H1 (cell line): Measurements from ENCODE around the gene C2CD5. TPM values are rescaled to one million over a fixed set of nuclear protein-coding genes. Genes with fewer than 3 reads are reported as not detected.

Source experiments
- CTCF ChIA-PET: fragments of 300-600 bp; sonication (Branson Sonifier 250); formaldehyde crosslinking; loops from one replicate; lab custom pipeline; 2021; ENCODE audit not compliant: partially characterized antibody; lab: Charles Lee
- POLR2A ChIA-PET: fragments of 300-600 bp; sonication (Branson Sonifier 250); formaldehyde crosslinking; loops from one replicate; lab custom pipeline; 2021; ENCODE audit warnings: inconsistent platforms; ENCODE audit not compliant: partially characterized antibody; lab: Charles Lee
- DNase-seq, 2 experiments: peaks; one replicate each; pipeline versions ENCODE4 v3.0.0 to v3.0.0-alpha.2; 2010 to 2022; ENCODE audit warnings: low spot score in 2 of 2, low read depth in 1 of 2, mixed read lengths in 1 of 2
- FAIRE-seq: peaks from 2 replicates; lab custom pipeline; 2011; peaks lifted over from hg19 to GRCh38; lab: Jason Lieb, UNC
- H2AFZ ChIP-seq: 2 replicates; pipeline ENCODE4 v1.8.1; 2012; ENCODE audit warnings: low read length, inconsistent platforms
- H2AK5ac ChIP-seq: 2 replicates; pipeline ENCODE4 v1.6.1; 2013; ENCODE audit warnings: low read depth, low read length
- H2BK120ac ChIP-seq: replicated peaks from 2 replicates; pipeline ENCODE3; 2013; ENCODE audit warnings: low read depth, low read length, inconsistent platforms
- H2BK12ac ChIP-seq: 2 replicates; pipeline ENCODE4 v1.6.1; 2013; ENCODE audit warnings: low read depth, low read length
- H2BK15ac ChIP-seq: 2 replicates; pipeline ENCODE4 v1.6.1; 2013; ENCODE audit warnings: low read length
- H2BK20ac ChIP-seq: 2 replicates; pipeline ENCODE4 v1.6.1; 2013; ENCODE audit warnings: low read length
- H2BK5ac ChIP-seq: 2 replicates; pipeline ENCODE4 v1.6.1; 2013; ENCODE audit warnings: low read depth, low read length
- H3K14ac ChIP-seq: 2 replicates; pipeline ENCODE4 v1.6.1; 2013; ENCODE audit warnings: inconsistent platforms; ENCODE audit not compliant: insufficient read length
- H3K18ac ChIP-seq: 2 replicates; pipeline ENCODE4 v1.6.1; 2013; ENCODE audit warnings: low read length; ENCODE audit errors: extremely low read depth
- H3K23ac ChIP-seq: 2 replicates; pipeline ENCODE4 v1.6.1; 2013; ENCODE audit warnings: inconsistent platforms; ENCODE audit not compliant: insufficient read length
- H3K23me2 ChIP-seq: 2 replicates; pipeline ENCODE4 v1.6.1; 2013; ENCODE audit warnings: low read depth, low read length
- H3K27ac ChIP-seq: 2 replicates; pipeline ENCODE4 v1.6.1; 2011; ENCODE audit warnings: low read depth, low read length, inconsistent platforms
- H3K27me3 ChIP-seq, 4 experiments: replicated peaks in 1 of 4; 1 replicate in 1 of 4; 2 replicates in 3 of 4; pipeline versions ENCODE4 v1.6.1 to v1.8.1; 2011 to 2013; ENCODE audit warnings: low read length in 3 of 4, mild to moderate bottlenecking in 3 of 4, inconsistent platforms in 2 of 4, mixed read lengths in 2 of 4, moderate library complexity in 1 of 4; ENCODE audit not compliant: control insufficient read depth in 3 of 4, insufficient read depth in 3 of 4; ENCODE audit errors: extremely low read depth in 1 of 4
- H3K36me3 ChIP-seq, 4 experiments: 2 replicates each; pipeline versions ENCODE4 v1.6.1 to v1.8.1; 2011 to 2013; ENCODE audit warnings: mild to moderate bottlenecking in 4 of 4, low read length in 3 of 4, moderate library complexity in 2 of 4, control low read depth in 1 of 4, inconsistent platforms in 1 of 4; ENCODE audit not compliant: insufficient read depth in 4 of 4, control insufficient read depth in 2 of 4
- H3K4ac ChIP-seq: replicated peaks from 2 replicates; pipeline ENCODE3; 2013; ENCODE audit warnings: low read length, low read depth, mixed read lengths, inconsistent platforms; ENCODE audit not compliant: insufficient read length
- H3K4me1 ChIP-seq, 4 experiments: replicated peaks in 1 of 4; 1 replicate in 1 of 4; 2 replicates in 3 of 4; pipeline versions ENCODE4 v1.6.1 to v1.8.1; 2011 to 2013; ENCODE audit warnings: low read length in 3 of 4, inconsistent platforms in 2 of 4, mixed read lengths in 1 of 4; ENCODE audit not compliant: insufficient read depth in 4 of 4, control insufficient read depth in 3 of 4
- H3K4me2 ChIP-seq, 2 experiments: 2 replicates each; pipeline versions ENCODE4 v1.6.1 to v1.8.1; 2011 to 2013; ENCODE audit warnings: low read depth in 2 of 2, low read length in 2 of 2, control low read depth in 1 of 2, inconsistent platforms in 1 of 2, mild to moderate bottlenecking in 1 of 2; ENCODE audit not compliant: insufficient read depth in 1 of 2
- H3K4me3 ChIP-seq, 4 experiments: fragments of 200-600, 300-600 bp in 1 of 4; sonication (generic), shearing (Covaris generic), sonication (Bioruptor Twin) in 1 of 4; 2 replicates each; pipeline versions ENCODE4 v1.5.1 to v1.8.1; 2011 to 2016; ENCODE audit warnings: low read length in 4 of 4, low read depth in 3 of 4, control low read depth in 2 of 4, inconsistent platforms in 2 of 4, mild to moderate bottlenecking in 2 of 4, mixed read lengths in 1 of 4, moderate library complexity in 1 of 4; ENCODE audit not compliant: insufficient read depth in 2 of 4; ENCODE audit errors: extremely low read depth in 1 of 4
- H3K56ac ChIP-seq: replicated peaks from 2 replicates; pipeline ENCODE3; 2013; ENCODE audit warnings: low read depth, mild to moderate bottlenecking, mixed read lengths, low read length, inconsistent platforms; ENCODE audit not compliant: insufficient read length
- H3K79me1 ChIP-seq: 2 replicates; pipeline ENCODE4 v1.6.1; 2013; ENCODE audit warnings: low read depth, low read length, control low read depth
- H3K79me2 ChIP-seq, 2 experiments: 2 replicates each; pipeline versions ENCODE4 v1.6.1 to v1.8.1; 2012 to 2013; ENCODE audit warnings: low read length in 2 of 2, mild to moderate bottlenecking in 2 of 2, inconsistent platforms in 1 of 2; ENCODE audit not compliant: insufficient read depth in 2 of 2, control insufficient read depth in 1 of 2
- H3K9ac ChIP-seq, 4 experiments: replicated peaks in 1 of 4; 1 replicate in 1 of 4; 2 replicates in 3 of 4; pipeline versions ENCODE4 v1.6.1 to v1.8.1; 2011 to 2013; ENCODE audit warnings: low read depth in 3 of 4, low read length in 3 of 4, control low read depth in 2 of 4, mild to moderate bottlenecking in 2 of 4, moderate library complexity in 2 of 4, inconsistent platforms in 1 of 4; ENCODE audit errors: extremely low read depth in 1 of 4
- H3K9me3 ChIP-seq, 2 experiments: 2 replicates each; pipeline versions ENCODE4 v1.6.1 to v1.8.1; 2012 to 2013; ENCODE audit warnings: mild to moderate bottlenecking in 2 of 2, moderate library complexity in 2 of 2, control low read depth in 1 of 2, inconsistent platforms in 1 of 2, low read depth in 1 of 2, low read length in 1 of 2, mixed read lengths in 1 of 2; ENCODE audit not compliant: insufficient read depth in 2 of 2
- H4K20me1 ChIP-seq, 2 experiments: replicated peaks in 1 of 2; 2 replicates each; pipeline versions ENCODE3 to v1.8.1; 2011 to 2013; ENCODE audit warnings: inconsistent platforms in 2 of 2, low read length in 2 of 2, mild to moderate bottlenecking in 1 of 2; ENCODE audit not compliant: insufficient read depth in 2 of 2, control insufficient read depth in 1 of 2
- H4K5ac ChIP-seq: 2 replicates; pipeline ENCODE4 v1.6.1; 2013; ENCODE audit warnings: low read length, low read depth, mixed read lengths, inconsistent platforms; ENCODE audit not compliant: insufficient read length
- H4K8ac ChIP-seq: 2 replicates; pipeline ENCODE4 v1.8.0; 2013; ENCODE audit warnings: mild to moderate bottlenecking, moderate library complexity, low read length, inconsistent platforms; ENCODE audit not compliant: insufficient read depth; ENCODE audit errors: extremely low read depth
- H4K91ac ChIP-seq: replicated peaks from 2 replicates; pipeline ENCODE3; 2013; ENCODE audit warnings: low read length, mixed read lengths, inconsistent platforms; ENCODE audit not compliant: insufficient read length
- TAF1 ChIP-seq: IDR thresholded peaks from 2 replicates; pipeline ENCODE4 v1.6.1; 2011; ENCODE audit warnings: mild to moderate bottlenecking, low read depth, low read length
- WGBS, 2 experiments: shearing (Covaris generic) in 1 of 2; methylation state at CpG; one replicate each; pipeline versions ENCODE4 v1.1.6 to v1.1.7; 2013 to 2015; ENCODE audit warnings: low lambda C conversion rate in 2 of 2, mixed read lengths in 2 of 2, inconsistent platforms in 1 of 2, low coverage in 1 of 2, missing lambda C conversion rate in 1 of 2; ENCODE audit not compliant: insufficient replicate concordance in 2 of 2, insufficient coverage in 1 of 2, insufficient read length in 1 of 2; ENCODE audit errors: extremely low coverage in 1 of 2, missing lambda C conversion rate in 1 of 2; 5-methylcytosine and 5-hydroxymethylcytosine counted together
- polyA plus RNA-seq, 7 experiments: library from polyadenylated mRNA; depleted of rRNA in 3 of 7; stranded (reverse) in 5 of 7; unstranded in 2 of 7; fragments of >200 nt in 5 of 7; fragments of 200-250 nt in 2 of 7; gene quantifications; 1 replicate in 5 of 7; 2 replicates in 1 of 7; 4 replicates in 1 of 7; pipeline versions ENCODE4 v1.2.1 to v1.2.3, GENCODE V29; 2011 to 2013; ENCODE audit warnings: missing spikeins in 2 of 7, mixed read lengths in 2 of 7
- total RNA-seq: library from RNA; stranded (reverse); fragmentation: NEBNext Ultra II Directional; extraction: Animal tissue kit (Norgen Biotek cat#: 25700); gene quantifications from 2 replicates; pipeline ENCODE4 v1.2.1, GENCODE V29; 2021

C2CD5 gene
- total and polyA plus RNA-seq, 2 of the 8 experiments (the other 6 are each of a cell fraction or from before 2014, with no cell fraction given): 21.9 to 45.9 TPM

DNA sequence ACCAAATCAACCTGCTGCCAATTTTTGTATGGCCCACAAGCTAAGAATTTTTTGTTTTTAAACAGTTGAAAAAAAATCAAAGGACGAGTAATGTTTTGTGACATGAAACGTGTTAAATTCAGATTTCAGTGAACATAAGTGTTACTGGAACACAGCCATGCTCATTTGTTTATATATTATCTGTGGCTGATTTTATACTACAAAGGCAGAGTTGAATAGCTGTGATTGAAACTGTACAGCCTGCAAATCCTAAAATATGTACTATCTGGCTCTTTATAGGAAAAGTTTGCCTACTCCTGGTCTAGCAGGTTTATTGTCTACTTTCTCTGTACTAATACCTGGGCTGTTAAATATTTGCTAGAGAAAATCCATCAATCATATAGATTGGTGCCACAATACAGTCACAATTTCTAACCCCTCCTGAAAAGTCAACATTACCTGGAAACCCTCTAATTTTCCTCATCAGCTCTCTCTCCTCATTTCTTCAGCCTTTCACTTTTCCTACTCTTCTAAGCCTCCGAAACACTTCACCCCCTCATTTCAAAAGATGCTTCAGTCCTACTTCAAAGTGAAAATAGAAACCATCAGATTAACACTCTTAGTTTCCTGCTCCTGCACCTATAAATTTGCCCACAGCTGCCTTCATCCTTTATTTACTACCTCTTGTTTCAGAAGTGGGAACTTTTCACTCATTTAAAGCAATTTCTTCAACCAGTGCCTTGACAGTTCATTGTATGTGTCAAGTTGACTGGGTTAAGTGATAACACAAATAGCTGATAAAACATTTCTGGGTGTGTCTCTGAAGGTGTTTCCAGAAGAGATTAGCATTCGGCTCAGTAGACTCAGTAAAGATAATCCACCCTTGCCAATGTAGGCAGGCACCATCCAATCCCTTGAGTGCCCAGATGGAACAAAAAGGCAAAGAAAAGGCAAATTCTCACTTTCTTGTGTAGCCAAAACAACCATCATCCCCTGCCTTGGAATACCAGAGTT, 18.0 kb upstream of the C2CD5 start:
- H2BK15ac ChIP-seq: no peak overlapping the region
- H3K27me3 ChIP-seq: no peaks in the 10 kb centered on the region
- 84% methylated on average over 4 of the region's 4 CpGs; no CpG with 5 or more reads in 1 of the 2 experiments for WGBS, 2 experiments
- no peak overlapping the region for H3K56ac ChIP-seq
- H2BK12ac ChIP-seq: no peak overlapping the region
- FAIRE-seq (no peak), DNase-seq (no peak)
- no peak overlapping the region for H4K91ac ChIP-seq
- H3K79me2 ChIP-seq: no peaks in the 10 kb centered on the region
- no peak overlapping the region for H2BK20ac ChIP-seq
- no peaks in the 10 kb centered on the region for H3K36me3 ChIP-seq
- H3K4me3 ChIP-seq: no peak overlapping the region
- H4K8ac ChIP-seq: no peak overlapping the region
- H3K23ac ChIP-seq: no peak overlapping the region
- H3K9ac ChIP-seq: no peak overlapping the region
- no peak overlapping the region for H3K4ac ChIP-seq
- no peak overlapping the region for H2BK5ac ChIP-seq
- no peaks in the 10 kb centered on the region for H3K23me2 ChIP-seq
- H3K9me3 ChIP-seq: no peaks in the 10 kb centered on the region
- no peaks in the 10 kb centered on the region for H3K79me1 ChIP-seq
- no peaks in the 10 kb centered on the region for H4K20me1 ChIP-seq
- peaks cover 0 to 10% (median 0%) of the 10 kb centered on the region in 4 experiments; a peak in 1 of 7 replicates for H3K4me1 ChIP-seq
- H4K5ac ChIP-seq: no peak overlapping the region
- H3K14ac ChIP-seq: no peak overlapping the region
- H2BK120ac ChIP-seq: no peak overlapping the region
- H3K18ac ChIP-seq: no peak overlapping the region
- H2AK5ac ChIP-seq: no peak overlapping the region
- ChIA-PET CTCF (interaction anchor here (0.8 kb wide), 1 partner anchor 17 kb away, joined by 3 read pairs; no protein-coding TSS in a partner anchor), POLR2A (no interaction called here)
- H3K4me2 ChIP-seq: no peak overlapping the region
- no peak overlapping the region for H3K27ac ChIP-seq
- no peak for TF ChIP-seq TAF1
- TF ChIP-seq, all 59 proteins: peak for 0
- H2AFZ ChIP-seq: peak overlapping the region; percentile 78; the same call in 1 of the 2 replicates
